H1 (cell line): ENCODE results near the gene PIK3CA. TPM values are rescaled to one million over a fixed set of nuclear protein-coding genes. Genes with fewer than 3 reads are reported as not detected.

Experiments
- CTCF ChIA-PET: fragments of 300-600 bp; sonication (Branson Sonifier 250); formaldehyde crosslinking; loops from one replicate; lab custom pipeline; 2021; ENCODE audit not compliant: partially characterized antibody; lab: Charles Lee
- POLR2A ChIA-PET: fragments of 300-600 bp; sonication (Branson Sonifier 250); formaldehyde crosslinking; loops from one replicate; lab custom pipeline; 2021; ENCODE audit warnings: inconsistent platforms; ENCODE audit not compliant: partially characterized antibody; lab: Charles Lee
- DNase-seq, 2 experiments: peaks; one replicate each; pipeline versions ENCODE4 v3.0.0 to v3.0.0-alpha.2; 2010 to 2022; ENCODE audit warnings: low spot score in 2 of 2, low read depth in 1 of 2, mixed read lengths in 1 of 2
- FAIRE-seq: peaks from 2 replicates; lab custom pipeline; 2011; peaks lifted over from hg19 to GRCh38; lab: Jason Lieb, UNC
- H2AFZ ChIP-seq: 2 replicates; pipeline ENCODE4 v1.8.1; 2012; ENCODE audit warnings: low read length, inconsistent platforms
- H2AK5ac ChIP-seq: 2 replicates; pipeline ENCODE4 v1.6.1; 2013; ENCODE audit warnings: low read depth, low read length
- H2BK120ac ChIP-seq: replicated peaks from 2 replicates; pipeline ENCODE3; 2013; ENCODE audit warnings: low read depth, low read length, inconsistent platforms
- H2BK12ac ChIP-seq: 2 replicates; pipeline ENCODE4 v1.6.1; 2013; ENCODE audit warnings: low read depth, low read length
- H2BK15ac ChIP-seq: 2 replicates; pipeline ENCODE4 v1.6.1; 2013; ENCODE audit warnings: low read length
- H2BK20ac ChIP-seq: 2 replicates; pipeline ENCODE4 v1.6.1; 2013; ENCODE audit warnings: low read length
- H2BK5ac ChIP-seq: 2 replicates; pipeline ENCODE4 v1.6.1; 2013; ENCODE audit warnings: low read depth, low read length
- H3K14ac ChIP-seq: 2 replicates; pipeline ENCODE4 v1.6.1; 2013; ENCODE audit warnings: inconsistent platforms; ENCODE audit not compliant: insufficient read length
- H3K18ac ChIP-seq: 2 replicates; pipeline ENCODE4 v1.6.1; 2013; ENCODE audit warnings: low read length; ENCODE audit errors: extremely low read depth
- H3K23ac ChIP-seq: 2 replicates; pipeline ENCODE4 v1.6.1; 2013; ENCODE audit warnings: inconsistent platforms; ENCODE audit not compliant: insufficient read length
- H3K23me2 ChIP-seq: 2 replicates; pipeline ENCODE4 v1.6.1; 2013; ENCODE audit warnings: low read depth, low read length
- H3K27ac ChIP-seq: 2 replicates; pipeline ENCODE4 v1.6.1; 2011; ENCODE audit warnings: low read depth, low read length, inconsistent platforms
- H3K27me3 ChIP-seq, 4 experiments: replicated peaks in 1 of 4; 1 replicate in 1 of 4; 2 replicates in 3 of 4; pipeline versions ENCODE4 v1.6.1 to v1.8.1; 2011 to 2013; ENCODE audit warnings: low read length in 3 of 4, mild to moderate bottlenecking in 3 of 4, inconsistent platforms in 2 of 4, mixed read lengths in 2 of 4, moderate library complexity in 1 of 4; ENCODE audit not compliant: control insufficient read depth in 3 of 4, insufficient read depth in 3 of 4; ENCODE audit errors: extremely low read depth in 1 of 4
- H3K36me3 ChIP-seq, 4 experiments: 2 replicates each; pipeline versions ENCODE4 v1.6.1 to v1.8.1; 2011 to 2013; ENCODE audit warnings: mild to moderate bottlenecking in 4 of 4, low read length in 3 of 4, moderate library complexity in 2 of 4, control low read depth in 1 of 4, inconsistent platforms in 1 of 4; ENCODE audit not compliant: insufficient read depth in 4 of 4, control insufficient read depth in 2 of 4
- H3K4ac ChIP-seq: replicated peaks from 2 replicates; pipeline ENCODE3; 2013; ENCODE audit warnings: low read length, low read depth, mixed read lengths, inconsistent platforms; ENCODE audit not compliant: insufficient read length
- H3K4me1 ChIP-seq, 4 experiments: replicated peaks in 1 of 4; 1 replicate in 1 of 4; 2 replicates in 3 of 4; pipeline versions ENCODE4 v1.6.1 to v1.8.1; 2011 to 2013; ENCODE audit warnings: low read length in 3 of 4, inconsistent platforms in 2 of 4, mixed read lengths in 1 of 4; ENCODE audit not compliant: insufficient read depth in 4 of 4, control insufficient read depth in 3 of 4
- H3K4me2 ChIP-seq, 2 experiments: 2 replicates each; pipeline versions ENCODE4 v1.6.1 to v1.8.1; 2011 to 2013; ENCODE audit warnings: low read depth in 2 of 2, low read length in 2 of 2, control low read depth in 1 of 2, inconsistent platforms in 1 of 2, mild to moderate bottlenecking in 1 of 2; ENCODE audit not compliant: insufficient read depth in 1 of 2
- H3K4me3 ChIP-seq, 4 experiments: fragments of 200-600, 300-600 bp in 1 of 4; sonication (generic), shearing (Covaris generic), sonication (Bioruptor Twin) in 1 of 4; 2 replicates each; pipeline versions ENCODE4 v1.5.1 to v1.8.1; 2011 to 2016; ENCODE audit warnings: low read length in 4 of 4, low read depth in 3 of 4, control low read depth in 2 of 4, inconsistent platforms in 2 of 4, mild to moderate bottlenecking in 2 of 4, mixed read lengths in 1 of 4, moderate library complexity in 1 of 4; ENCODE audit not compliant: insufficient read depth in 2 of 4; ENCODE audit errors: extremely low read depth in 1 of 4
- H3K56ac ChIP-seq: replicated peaks from 2 replicates; pipeline ENCODE3; 2013; ENCODE audit warnings: low read depth, mild to moderate bottlenecking, mixed read lengths, low read length, inconsistent platforms; ENCODE audit not compliant: insufficient read length
- H3K79me1 ChIP-seq: 2 replicates; pipeline ENCODE4 v1.6.1; 2013; ENCODE audit warnings: low read depth, low read length, control low read depth
- H3K79me2 ChIP-seq, 2 experiments: 2 replicates each; pipeline versions ENCODE4 v1.6.1 to v1.8.1; 2012 to 2013; ENCODE audit warnings: low read length in 2 of 2, mild to moderate bottlenecking in 2 of 2, inconsistent platforms in 1 of 2; ENCODE audit not compliant: insufficient read depth in 2 of 2, control insufficient read depth in 1 of 2
- H3K9ac ChIP-seq, 4 experiments: replicated peaks in 1 of 4; 1 replicate in 1 of 4; 2 replicates in 3 of 4; pipeline versions ENCODE4 v1.6.1 to v1.8.1; 2011 to 2013; ENCODE audit warnings: low read depth in 3 of 4, low read length in 3 of 4, control low read depth in 2 of 4, mild to moderate bottlenecking in 2 of 4, moderate library complexity in 2 of 4, inconsistent platforms in 1 of 4; ENCODE audit errors: extremely low read depth in 1 of 4
- H3K9me3 ChIP-seq, 2 experiments: 2 replicates each; pipeline versions ENCODE4 v1.6.1 to v1.8.1; 2012 to 2013; ENCODE audit warnings: mild to moderate bottlenecking in 2 of 2, moderate library complexity in 2 of 2, control low read depth in 1 of 2, inconsistent platforms in 1 of 2, low read depth in 1 of 2, low read length in 1 of 2, mixed read lengths in 1 of 2; ENCODE audit not compliant: insufficient read depth in 2 of 2
- H4K20me1 ChIP-seq, 2 experiments: replicated peaks in 1 of 2; 2 replicates each; pipeline versions ENCODE3 to v1.8.1; 2011 to 2013; ENCODE audit warnings: inconsistent platforms in 2 of 2, low read length in 2 of 2, mild to moderate bottlenecking in 1 of 2; ENCODE audit not compliant: insufficient read depth in 2 of 2, control insufficient read depth in 1 of 2
- H4K5ac ChIP-seq: 2 replicates; pipeline ENCODE4 v1.6.1; 2013; ENCODE audit warnings: low read length, low read depth, mixed read lengths, inconsistent platforms; ENCODE audit not compliant: insufficient read length
- H4K8ac ChIP-seq: 2 replicates; pipeline ENCODE4 v1.8.0; 2013; ENCODE audit warnings: mild to moderate bottlenecking, moderate library complexity, low read length, inconsistent platforms; ENCODE audit not compliant: insufficient read depth; ENCODE audit errors: extremely low read depth
- H4K91ac ChIP-seq: replicated peaks from 2 replicates; pipeline ENCODE3; 2013; ENCODE audit warnings: low read length, mixed read lengths, inconsistent platforms; ENCODE audit not compliant: insufficient read length
- ASH2L ChIP-seq: fragments of 200-600, 300-600 bp; sonication (generic); IDR thresholded peaks from one replicate; pipeline ENCODE4 v1.7.1; 2017; ENCODE audit warnings: low read length
- CHD1 ChIP-seq: IDR thresholded peaks from 2 replicates; pipeline ENCODE4 v1.6.1; 2012; ENCODE audit warnings: low read depth, low read length, improper control_type of control experiment
- CHD2 ChIP-seq: IDR thresholded peaks from 2 replicates; pipeline ENCODE4 v1.6.1; 2012; ENCODE audit warnings: low read length, improper control_type of control experiment
- CREB1 ChIP-seq: IDR thresholded peaks from 2 replicates; pipeline ENCODE4 v1.6.1; 2012; ENCODE audit warnings: inconsistent platforms
- CTCF ChIP-seq, 3 experiments: IDR thresholded peaks; 1 replicate in 2 of 3; 2 replicates in 1 of 3; pipeline versions ENCODE4 v1.5.1 to v1.6.1; 2011; ENCODE audit warnings: low read length in 3 of 3, mild to moderate bottlenecking in 3 of 3, inconsistent platforms in 2 of 3, low read depth in 1 of 3, moderate library complexity in 1 of 3; ENCODE audit not compliant: insufficient read depth in 1 of 3; ENCODE audit errors: control extremely low read depth in 1 of 3
- KDM1A ChIP-seq: fragments of 200-600, 300-600 bp; sonication (generic); IDR thresholded peaks from 2 replicates; pipeline ENCODE4 v1.7.1; 2016; ENCODE audit warnings: mild to moderate bottlenecking, low read length, borderline replicate concordance
- SP1 ChIP-seq: IDR thresholded peaks from 2 replicates; pipeline ENCODE4 v1.6.1; 2011; ENCODE audit warnings: low read depth, low read length
- WGBS, 2 experiments: shearing (Covaris generic) in 1 of 2; methylation state at CpG; one replicate each; pipeline versions ENCODE4 v1.1.6 to v1.1.7; 2013 to 2015; ENCODE audit warnings: low lambda C conversion rate in 2 of 2, mixed read lengths in 2 of 2, inconsistent platforms in 1 of 2, low coverage in 1 of 2, missing lambda C conversion rate in 1 of 2; ENCODE audit not compliant: insufficient replicate concordance in 2 of 2, insufficient coverage in 1 of 2, insufficient read length in 1 of 2; ENCODE audit errors: extremely low coverage in 1 of 2, missing lambda C conversion rate in 1 of 2; 5-methylcytosine and 5-hydroxymethylcytosine counted together
- long read RNA-seq, 2 experiments: library from RNA in 1 of 2; library from capped mRNA in 1 of 2; stranded (forward); transcript quantifications; one replicate each; pipeline ENCODE4 v2.0.0, GENCODE V29; 2021; ENCODE audit warnings: inconsistent platforms in 1 of 2
- polyA minus RNA-seq, 3 experiments: library from RNA; depleted of rRNA, polyadenylated mRNA; stranded (reverse); fragments of >200 nt; gene quantifications; 1 replicate in 2 of 3; 2 replicates in 1 of 3; pipeline ENCODE4 v1.2.3, GENCODE V29; 2011
- polyA plus RNA-seq, 7 experiments: library from polyadenylated mRNA; depleted of rRNA in 3 of 7; stranded (reverse) in 5 of 7; unstranded in 2 of 7; fragments of >200 nt in 5 of 7; fragments of 200-250 nt in 2 of 7; gene quantifications; 1 replicate in 5 of 7; 2 replicates in 1 of 7; 4 replicates in 1 of 7; pipeline versions ENCODE4 v1.2.1 to v1.2.3, GENCODE V29; 2011 to 2013; ENCODE audit warnings: missing spikeins in 2 of 7, mixed read lengths in 2 of 7
- total RNA-seq: library from RNA; stranded (reverse); fragmentation: NEBNext Ultra II Directional; extraction: Animal tissue kit (Norgen Biotek cat#: 25700); gene quantifications from 2 replicates; pipeline ENCODE4 v1.2.1, GENCODE V29; 2021

PIK3CA gene
- total RNA-seq: 11.3 and 14.1 TPM in 2 replicates
- 1.6 and 4.8 TPM in 2 replicates for polyA plus RNA-seq (2011; rRNA removed)
- polyA plus RNA-seq (2011; cell fraction: cytosol; rRNA removed): 2.1 TPM
- polyA plus RNA-seq (2011; cell fraction: nucleus; rRNA removed): 1.2 TPM
- polyA plus RNA-seq (2012, experiment 1 of 2): 3.1 to 9.4 TPM (median 4.4 TPM) in 4 replicates
- polyA plus RNA-seq (2012, experiment 2 of 2): 0.16 TPM
- 3.7 TPM for polyA plus RNA-seq (2013, experiment 1 of 2)
- 3.9 TPM for polyA plus RNA-seq (2013, experiment 2 of 2)
- 7.8 and 12.4 TPM in 2 replicates for polyA minus RNA-seq (2011; rRNA and poly(A)+ RNA removed)
- 6.5 TPM for polyA minus RNA-seq (2011; cell fraction: cytosol; rRNA and poly(A)+ RNA removed)
- 15.5 TPM for polyA minus RNA-seq (2011; cell fraction: nucleus; rRNA and poly(A)+ RNA removed)
- long read RNA-seq, experiment 1, full-length matches to known transcripts: 1 of 6 reads
- long read RNA-seq, experiment 1, partial matches to known transcripts: 4 of 6 reads
- long read RNA-seq, experiment 1, other reads (novel, unspliced or antisense): 1 of 6 reads
- long read RNA-seq, experiment 2, partial matches to known transcripts: 0 of 1 reads
- long read RNA-seq, experiment 2, other reads (novel, unspliced or antisense): 1 of 1 reads

DNA sequence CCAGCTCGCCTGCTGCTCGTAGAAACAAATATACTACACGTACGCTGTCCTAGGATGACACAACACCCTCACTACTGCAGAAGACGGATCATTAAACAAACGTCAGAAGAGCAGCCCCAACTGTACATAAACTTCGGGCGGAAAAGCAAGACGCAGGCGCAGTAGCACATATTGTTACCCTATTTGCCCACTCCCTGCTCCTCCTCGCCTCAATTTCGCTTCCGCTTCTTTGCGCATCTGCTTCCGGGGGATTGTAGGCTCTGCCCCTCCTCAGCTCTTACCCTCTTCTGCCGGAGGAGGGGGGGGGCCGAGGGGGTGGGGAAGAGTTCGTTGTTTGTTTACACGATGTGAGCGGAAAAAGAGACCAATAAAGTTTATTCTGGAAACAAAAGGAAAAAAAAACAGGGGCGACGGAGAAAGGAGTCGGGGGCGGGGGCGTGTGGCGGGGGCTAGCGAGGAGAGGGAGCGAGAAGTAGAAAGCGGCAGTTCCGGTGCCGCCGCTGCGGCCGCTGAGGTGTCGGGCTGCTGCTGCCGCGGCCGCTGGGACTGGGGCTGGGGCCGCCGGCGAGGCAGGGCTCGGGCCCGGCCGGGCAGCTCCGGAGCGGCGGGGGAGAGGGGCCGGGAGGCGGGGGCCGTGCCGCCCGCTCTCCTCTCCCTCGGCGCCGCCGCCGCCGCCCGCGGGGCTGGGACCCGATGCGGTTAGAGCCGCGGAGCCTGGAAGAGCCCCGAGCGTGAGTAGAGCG is at the start of gene PIK3CA:
Gene PIK3CA, plus strand, starts transcription at position 485 of the 743 bp plus-strand sequence. CDS start 50,469 bp downstream, outside the sequence.
- H3K9me3 ChIP-seq: no peaks in the 10 kb centered on the region
- peak within 1 kb of the TSS; percentile 82; the same call in 1 of the 2 replicates for H2BK5ac ChIP-seq
- 2% methylated on average over 14 of the region's 67 CpGs; no CpG with 5 or more reads in 1 of the 2 experiments for WGBS, 2 experiments
- H4K8ac ChIP-seq: peak within 1 kb of the TSS; percentile 91; the same call in 1 of the 2 replicates
- DNase-seq: peak; percentile 78 to 87
- no peak within 1 kb of the TSS for H2BK120ac ChIP-seq
- no peak within 1 kb of the TSS; the same call in 1 of the 2 replicates for H3K18ac ChIP-seq
- H3K27ac ChIP-seq: peak within 1 kb of the TSS; percentile 74; the same call in 1 of the 2 replicates
- peak within 1 kb of the TSS; percentile 76 to 85 (median 81) for H3K9ac ChIP-seq
- no peak within 1 kb of the TSS for H3K14ac ChIP-seq
- POLR2A ChIA-PET: interaction anchor here (1.2 to 1.9 kb wide), 3 partner anchors 11 to 72 kb away, joined by 3 to 9 read pairs (median 4); no protein-coding TSS in a partner anchor
- H4K91ac ChIP-seq: peak within 1 kb of the TSS; percentile 72
- peak within 1 kb of the TSS; percentile 89 to 94 (median 92) for H3K4me3 ChIP-seq
- peak within 1 kb of the TSS; percentile 62 for H4K5ac ChIP-seq
- CTCF ChIA-PET: interaction anchor here (0.7 to 5.2 kb wide), 10 partner anchors 11 to 172 kb away, joined by 3 to 30 read pairs (median 3); no protein-coding TSS in a partner anchor
- peaks cover 3% of the 10 kb centered on the region for H3K79me1 ChIP-seq
- no peak within 1 kb of the TSS for H2BK12ac ChIP-seq
- H3K56ac ChIP-seq: peak within 1 kb of the TSS; percentile 40
- H3K79me2 ChIP-seq: peaks cover 3 to 40% of the 10 kb centered on the region in 2 experiments
- H3K4ac ChIP-seq: no peak within 1 kb of the TSS
- peak within 1 kb of the TSS; percentile 99 for H2AFZ ChIP-seq
- no peak within 1 kb of the TSS for H2BK20ac ChIP-seq
- peak; percentile 74 for FAIRE-seq
- no peak within 1 kb of the TSS for H3K23ac ChIP-seq
- H3K4me1 ChIP-seq: no peaks in the 10 kb centered on the region
- no peak within 1 kb of the TSS for H2BK15ac ChIP-seq
- peaks cover 5% of the 10 kb centered on the region for H3K23me2 ChIP-seq
- peak within 1 kb of the TSS; percentile 77 for H3K4me2 ChIP-seq
- no peaks in the 10 kb centered on the region for H3K27me3 ChIP-seq
- H2AK5ac ChIP-seq: no peak within 1 kb of the TSS
- H4K20me1 ChIP-seq: no peaks in the 10 kb centered on the region
- no peaks in the 10 kb centered on the region for H3K36me3 ChIP-seq
- peak; percentile 61 for TF ChIP-seq CREB1
- no peak for TF ChIP-seq CTCF (IDR thresholded peaks at IDR 0.05; ENCODE audit: control extremely low read depth in 1 of 3, insufficient read depth in 1 of 3, low read depth in 1 of 3, low read length in 3 of 3)
- TF ChIP-seq SP1: no peak
- TF ChIP-seq KDM1A: no peak
- TF ChIP-seq CHD1: no peak
- peak; percentile 6 for TF ChIP-seq ASH2L
- 0 out of 2 replicates have a peak, but pooled peaks have one; percentile 47 for TF ChIP-seq CHD2
